Measurements from ENCODE around the gene TSPEAR. TPM values are rescaled to one million over a fixed set of nuclear protein-coding genes. Genes with fewer than 3 reads are reported as not detected.

Gene TSPEAR
- total RNA-seq, 4 donors from 2014 or later: not detected

- no peak overlapping the region for H3K4me3 ChIP-seq
- intact Hi-C loops (cut with DNase I; ENCODE audit: low total_unique reads) (no loop called here), in situ Hi-C loops (cut with MboI; ENCODE audit: low pct_ligation_motif_present in 1 of 4, low pct_unique_long_range_greater_than_20kb in 1 of 4, low sequenced_read_pairs in 3 of 4) (no loop called here)
- no peaks in the 10 kb centered on the region for H3K4me1 ChIP-seq
- no peaks in the 10 kb centered on the region for H3K36me3 ChIP-seq
- DNase-seq: peak; percentile 4
- no peaks in the 10 kb centered on the region for H3K9me3 ChIP-seq
- no peak for TF ChIP-seq POLR2A (IDR thresholded peaks at IDR 0.05)
- TF ChIP-seq EP300 (IDR thresholded peaks at IDR 0.05; ENCODE audit: low read depth): no peak
- no peak for TF ChIP-seq POLR2AphosphoS5 (IDR thresholded peaks at IDR 0.05)
- TF ChIP-seq CTCF (IDR thresholded peaks at IDR 0.05): no peak
- H3K27ac ChIP-seq: no peak overlapping the region
- WGBS, 2 donors (ENCODE audit: low coverage in 1 of 2): 92% methylated on average over 16 of the region's 21 CpGs; no CpG with 5 or more reads in 1 of the 2 donors
- peaks cover 5% of the 10 kb centered on the region for H3K27me3 ChIP-seq
These were observed 177.3 kb downstream of the TSPEAR start for GRCh38 chr21:44533891-44534627.

- H3K9me3 ChIP-seq: no peaks in the 10 kb centered on the region
- H3K4me1 ChIP-seq: no peaks in the 10 kb centered on the region
- intact Hi-C loops (cut with DNase I; ENCODE audit: low total_unique reads): no loop called here
- in situ Hi-C loops (cut with MboI; ENCODE audit: low pct_ligation_motif_present in 1 of 4, low pct_unique_long_range_greater_than_20kb in 1 of 4, low sequenced_read_pairs in 3 of 4): no loop called here
- 90% methylated on average over 37 of the region's 37 CpGs; no CpG with 5 or more reads in 1 of the 2 donors for WGBS, 2 donors (ENCODE audit: low coverage in 1 of 2)
- peak; percentile 4 for DNase-seq
- H3K27me3 ChIP-seq: no peaks in the 10 kb centered on the region
- no peaks in the 10 kb centered on the region for H3K36me3 ChIP-seq
- H3K4me3 ChIP-seq: no peak overlapping the region
- H3K27ac ChIP-seq: no peak overlapping the region
- no peak for TF ChIP-seq CTCF (IDR thresholded peaks at IDR 0.05)
- TF ChIP-seq POLR2AphosphoS5 (IDR thresholded peaks at IDR 0.05): no peak
- no peak for TF ChIP-seq EP300 (IDR thresholded peaks at IDR 0.05; ENCODE audit: low read depth)
- no peak for TF ChIP-seq POLR2A (IDR thresholded peaks at IDR 0.05)
These were observed 178.1 kb downstream of the TSPEAR start for GRCh38 chr21:44533121-44533890.

- Histone ChIP-seq H3K4me1 (no peaks in the 10 kb centered on the region), H3K36me3 (no peaks in the 10 kb centered on the region), H3K27me3 (no peaks in the 10 kb centered on the region), H3K9me3 (no peaks in the 10 kb centered on the region), H3K27ac (no peak overlapping the region), H3K4me3 (no peak overlapping the region)
- TF ChIP-seq CTCF (IDR thresholded peaks at IDR 0.05): no peak
- TF ChIP-seq POLR2AphosphoS5 (IDR thresholded peaks at IDR 0.05): no peak
- TF ChIP-seq POLR2A (IDR thresholded peaks at IDR 0.05): no peak
- TF ChIP-seq EP300 (IDR thresholded peaks at IDR 0.05; ENCODE audit: low read depth): no peak
- intact Hi-C loops (cut with DNase I; ENCODE audit: low total_unique reads): no loop called here
- DNase-seq: peak; percentile 4
- in situ Hi-C loops (cut with MboI; ENCODE audit: low pct_ligation_motif_present in 1 of 4, low pct_unique_long_range_greater_than_20kb in 1 of 4, low sequenced_read_pairs in 3 of 4): no loop called here
- WGBS, 2 donors (ENCODE audit: low coverage in 1 of 2): 89 to 100% methylated on average over 1 to 16 of the region's 16 CpGs
These were observed 178.7 kb downstream of the TSPEAR start for GRCh38 chr21:44532712-44533111.
